ENCODE results near the gene ARHGAP20.

Gene ARHGAP20

DNA sequence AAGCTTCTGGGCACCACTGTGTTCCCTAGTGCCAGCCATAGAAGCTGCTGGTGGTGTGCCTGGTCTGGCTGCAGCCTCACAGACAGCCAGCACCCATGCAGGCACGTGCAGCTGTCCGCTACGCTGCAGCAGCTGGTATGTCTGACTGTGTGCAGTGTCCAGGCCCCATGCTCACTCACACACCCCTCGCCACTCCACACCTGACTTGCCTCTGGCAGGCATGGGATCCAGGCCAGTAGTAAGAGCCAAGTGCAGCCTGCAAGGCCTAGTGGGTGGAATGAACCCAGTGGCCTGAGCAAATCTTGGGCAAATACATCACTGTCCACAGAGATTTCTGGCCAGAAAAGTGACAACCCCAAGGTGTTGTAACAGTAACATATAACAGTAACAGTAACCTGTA is 111.9 kb downstream of the ARHGAP20 start:
- no peak for DNase-seq

DNA sequence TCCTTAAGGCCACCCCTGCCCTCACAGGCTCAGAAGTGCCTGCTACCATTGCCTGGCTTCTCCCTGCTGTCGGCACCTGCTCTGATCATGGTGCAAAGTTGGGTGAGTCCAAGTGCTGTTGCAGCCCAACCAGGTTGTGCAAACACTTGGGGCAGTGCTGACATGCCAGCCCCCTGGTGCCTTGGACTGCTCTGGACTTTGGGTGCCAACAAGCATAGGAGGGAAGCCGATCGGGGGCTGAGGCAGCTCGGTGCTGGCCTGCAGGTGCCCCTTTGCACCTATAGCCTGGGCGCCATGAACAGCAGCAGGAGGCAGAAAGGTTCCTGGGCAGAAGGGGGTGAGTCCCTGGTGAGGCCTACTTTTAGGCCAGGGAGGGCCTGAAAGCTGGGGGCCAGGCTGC is 113.0 kb downstream of the ARHGAP20 start:
- DNase-seq = no peak

DNA sequence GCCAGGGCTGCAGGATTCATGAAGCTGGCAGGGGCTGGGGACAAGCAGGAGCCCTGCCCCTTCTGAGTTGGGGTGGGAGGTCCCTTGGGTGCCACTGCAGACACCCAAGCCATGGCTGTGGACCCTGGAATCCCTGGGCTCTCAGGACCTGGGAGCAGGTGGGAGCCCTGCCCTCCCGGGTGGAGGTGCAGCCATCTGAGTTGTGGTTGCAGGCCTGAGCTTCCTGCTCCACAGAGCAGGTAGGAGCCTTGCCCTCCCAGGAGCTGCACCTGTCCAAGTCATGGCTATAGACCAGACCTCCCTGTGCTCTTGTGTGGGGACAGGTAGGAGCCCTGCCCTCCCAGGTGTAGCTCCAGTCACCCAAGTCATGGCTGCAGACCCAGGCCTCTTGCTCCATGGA is 113.5 kb downstream of the ARHGAP20 start:
- DNase-seq = no peak

DNA sequence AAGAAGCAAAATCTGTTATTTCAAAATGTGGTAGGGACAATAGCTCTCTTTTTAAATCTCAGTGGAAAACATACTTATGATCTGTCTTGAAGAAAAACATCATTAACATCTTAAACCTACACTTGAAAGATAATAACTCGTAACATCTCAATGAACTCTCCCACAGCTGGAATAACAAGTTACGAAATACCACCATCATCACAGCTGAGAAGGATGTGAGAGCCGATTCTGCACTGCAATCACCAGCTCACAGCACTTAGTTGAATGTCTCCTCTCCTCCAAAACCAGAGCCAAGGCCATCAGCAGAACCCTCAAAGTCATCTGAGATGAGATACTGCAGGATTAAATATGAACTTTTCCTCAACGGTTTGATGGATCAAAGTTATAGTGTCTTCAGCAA is 124.3 kb downstream of the ARHGAP20 start:
- DNase-seq = no peak

DNA sequence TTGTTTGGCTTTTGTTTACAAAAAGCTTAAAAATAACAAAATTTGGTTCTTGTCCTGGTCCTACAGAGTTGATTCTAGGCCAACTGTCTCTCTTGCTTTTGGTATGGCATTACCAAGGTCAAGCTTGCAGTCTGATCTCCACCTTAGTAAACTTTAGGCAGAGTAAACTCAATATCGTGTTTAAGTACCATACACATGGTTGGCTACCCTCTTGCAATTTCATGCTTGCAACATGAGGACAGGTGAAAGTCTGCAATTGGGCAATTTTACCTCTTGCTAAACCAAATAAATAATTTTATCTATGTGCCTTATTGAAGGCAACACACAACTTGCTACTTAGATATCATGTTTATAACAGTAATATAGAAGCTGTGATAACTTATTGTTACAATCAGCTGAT is 125.1 kb downstream of the ARHGAP20 start:
- no peak for DNase-seq

DNA sequence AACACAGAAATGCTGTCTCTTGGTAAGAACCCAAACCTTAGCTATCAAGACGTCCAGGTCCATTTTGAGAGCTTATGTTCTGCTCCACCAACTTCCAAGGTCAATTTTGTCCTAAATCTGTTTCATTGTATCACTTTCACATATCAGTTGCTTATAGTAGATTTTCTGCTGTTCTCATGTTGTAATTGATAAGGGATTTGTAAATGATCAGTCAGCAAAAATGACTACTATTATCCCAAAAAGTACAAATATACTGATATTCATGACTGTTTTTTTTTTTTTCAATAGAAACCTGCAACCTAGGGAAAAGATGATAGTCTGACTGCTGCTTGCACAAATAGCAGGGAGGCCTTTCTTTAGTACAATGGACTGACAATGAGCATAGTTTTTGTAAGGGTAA is 128.1 kb downstream of the ARHGAP20 start:
- no peak for DNase-seq

- DNase-seq = no peak
Observed at GRCh38 chr11:110582728-110583432, 129.4 kb downstream of the ARHGAP20 start.

DNA sequence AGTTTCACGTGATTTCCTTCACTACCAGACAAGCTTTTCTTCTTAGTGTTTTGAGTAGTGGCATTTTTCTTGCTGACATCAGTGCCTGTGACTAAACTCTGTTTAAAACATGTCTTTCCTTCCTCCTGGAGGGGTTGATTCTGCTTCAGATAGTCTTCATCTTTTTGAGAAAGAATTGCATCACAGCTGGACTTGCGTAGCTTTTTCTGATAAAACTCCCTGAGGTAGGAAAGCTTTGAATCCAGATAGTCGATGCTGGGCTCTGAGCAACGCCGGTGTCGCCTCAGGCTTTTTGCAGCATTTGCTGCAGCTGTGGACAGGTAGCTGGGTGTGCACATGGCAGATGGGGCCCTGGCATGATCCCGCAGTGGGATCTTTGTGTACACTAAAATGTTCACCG is 131.7 kb downstream of the ARHGAP20 start:
- DNase-seq = no peak

DNA sequence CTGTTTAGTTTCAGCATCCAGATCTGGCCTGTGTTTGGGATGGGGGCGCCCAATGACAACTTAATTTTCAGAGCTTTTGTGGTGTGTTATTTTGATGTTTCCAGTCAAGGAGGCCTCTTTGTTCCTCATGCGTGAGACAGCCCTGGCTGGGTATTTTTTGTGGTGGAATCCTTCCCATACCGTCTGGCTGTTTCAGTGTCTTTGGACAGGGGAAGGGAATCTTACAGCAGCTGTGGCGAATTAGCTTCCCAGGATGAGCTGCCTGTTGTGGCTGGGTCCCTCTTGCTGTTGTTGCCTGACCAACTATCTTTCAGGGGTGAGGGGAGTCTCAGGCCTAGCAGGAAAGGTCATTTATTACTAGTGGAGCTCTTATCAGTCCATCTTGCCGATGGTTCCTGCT is 138.8 kb downstream of the ARHGAP20 start:
- DNase-seq = no peak

- peak in 2 of 3 donors; percentile 61 to 73 for DNase-seq
Observed at GRCh38 chr11:110571081-110571720, 141.0 kb downstream of the ARHGAP20 start.

GRCh38 chr11:110566577-110566976 is 145.7 kb downstream of the ARHGAP20 start:
- DNase-seq = no peak

DNA sequence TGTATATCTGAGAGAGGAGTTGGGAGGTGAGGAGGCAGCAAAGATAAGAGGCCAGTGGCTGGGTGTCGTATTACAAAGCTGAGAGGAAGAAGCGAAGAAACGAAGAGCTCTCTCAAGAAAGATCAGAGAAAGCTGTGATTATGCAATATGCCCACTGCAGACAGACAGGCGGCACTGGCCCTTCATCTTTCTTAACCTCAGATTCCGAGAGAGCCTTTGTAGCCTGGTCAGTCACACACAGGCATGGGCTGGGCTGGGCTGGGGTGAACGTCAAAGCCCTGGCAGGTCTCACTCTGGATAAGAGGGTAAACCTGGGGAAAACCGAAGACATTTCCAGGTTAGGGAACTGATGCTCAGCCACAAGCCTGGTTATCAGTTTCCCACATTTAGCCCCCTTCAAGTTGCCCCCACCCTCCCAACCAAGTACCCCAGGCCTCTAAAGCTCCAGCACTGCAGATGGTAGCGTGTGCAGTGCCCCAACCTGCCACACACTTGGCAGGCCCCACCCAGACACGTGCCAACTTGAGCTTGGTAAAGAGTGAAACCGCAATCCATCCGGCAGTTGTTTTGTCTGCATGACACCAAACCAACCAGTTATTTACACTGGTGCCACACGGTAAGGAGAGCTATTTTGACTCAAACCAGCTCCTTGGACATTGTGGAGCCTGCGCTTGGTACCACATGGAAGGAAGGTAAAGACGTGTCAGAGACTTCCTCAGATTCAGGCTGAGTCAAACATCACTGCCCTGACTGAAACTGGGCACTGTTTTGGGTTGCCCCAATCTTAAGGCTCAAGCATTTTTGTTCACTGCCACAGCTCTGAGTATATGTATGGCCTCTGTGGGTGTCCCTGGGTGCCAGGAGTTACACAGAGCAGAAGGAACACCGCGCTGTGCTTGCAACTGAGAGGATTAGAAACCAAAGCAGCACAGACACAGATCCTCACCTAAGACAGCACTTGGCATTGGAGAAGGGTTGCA is 146.6 kb downstream of the ARHGAP20 start:
- DNase-seq = no peak

GRCh38 chr11:110564676-110565356 is 147.4 kb downstream of the ARHGAP20 start:
- no peak for DNase-seq

DNA sequence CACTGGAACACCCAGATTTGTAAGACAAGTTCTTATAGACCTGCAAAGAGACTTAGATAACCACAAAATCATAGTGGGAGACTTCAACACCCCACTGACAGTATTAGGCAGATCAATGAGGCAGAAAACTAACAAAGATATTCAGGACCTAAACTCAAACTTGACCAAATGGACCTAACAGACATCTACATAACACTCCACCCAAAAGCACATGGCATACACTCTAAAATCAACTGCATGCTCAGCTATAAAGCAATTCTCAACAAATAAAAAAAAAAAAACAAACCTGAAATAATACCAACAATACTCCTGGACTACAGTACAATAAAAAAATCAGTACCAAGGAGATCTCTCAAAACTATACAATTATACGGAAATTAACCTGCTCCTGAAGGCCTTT is 167.5 kb downstream of the ARHGAP20 start:
- no peak for DNase-seq

DNA sequence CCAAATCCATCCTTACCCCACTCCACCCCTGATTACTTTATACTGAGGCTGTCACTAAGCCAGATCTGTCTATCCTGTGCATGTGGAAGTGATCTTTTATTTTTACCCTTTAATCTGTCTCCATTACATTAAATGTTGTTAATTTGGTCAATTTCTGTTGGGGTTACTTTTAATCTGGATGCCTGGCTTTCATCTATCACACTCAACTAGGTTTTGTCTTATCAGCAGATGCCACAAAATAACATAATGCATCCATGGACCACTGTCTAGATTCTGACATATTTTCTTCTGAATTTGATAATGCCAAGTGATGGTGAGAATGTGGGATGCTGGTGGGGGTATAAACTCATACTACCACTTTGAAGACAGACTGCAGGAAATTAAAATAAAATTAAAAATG is 174.1 kb downstream of the ARHGAP20 start:
- DNase-seq = no peak

DNA sequence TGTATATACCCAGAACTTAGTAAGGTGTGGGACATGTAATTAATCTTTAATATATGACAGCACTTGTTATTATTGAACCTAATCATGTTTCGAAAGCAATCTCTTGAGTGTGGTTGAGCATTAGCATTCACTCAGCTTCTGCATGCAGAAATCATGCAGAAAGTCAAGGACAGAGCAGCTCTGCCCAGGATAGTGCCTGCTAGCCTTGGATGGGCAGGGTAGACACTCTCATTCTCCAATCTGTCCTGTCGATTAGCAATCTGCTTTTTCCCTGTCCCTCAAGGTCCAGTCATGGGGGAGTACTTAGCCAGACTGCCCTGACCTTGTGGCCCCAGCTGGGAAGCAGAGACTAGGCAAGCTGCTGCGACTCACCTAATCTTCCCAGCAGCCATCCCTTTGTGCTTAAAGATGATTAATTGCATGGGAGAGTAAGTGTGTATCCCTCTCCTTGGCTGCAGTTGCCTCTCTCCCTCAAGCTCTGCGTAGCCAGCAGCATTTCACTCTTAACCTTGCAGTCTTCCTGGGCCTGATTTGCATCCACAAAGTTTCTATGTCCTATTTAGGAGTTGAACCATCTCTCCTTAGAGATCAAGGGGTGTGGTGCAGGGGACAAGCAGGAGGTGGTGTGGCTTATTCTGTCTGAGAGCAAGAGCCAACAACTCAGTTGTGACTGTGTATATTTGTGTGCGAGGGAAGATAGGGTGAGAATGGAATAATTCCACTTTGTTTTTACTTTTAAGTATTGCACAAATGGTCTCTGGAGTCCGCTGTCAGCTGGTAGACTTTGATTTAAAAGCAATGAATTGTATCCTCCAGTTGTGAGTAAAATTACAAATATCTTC is 181.1 kb downstream of the ARHGAP20 start:
- DNase-seq = peak in 2 of 3 donors; percentile 7 to 9

GRCh38 chr11:110529043-110529442 is 183.2 kb downstream of the ARHGAP20 start:
- peak; percentile 64 to 80 (median 71) for DNase-seq

DNA sequence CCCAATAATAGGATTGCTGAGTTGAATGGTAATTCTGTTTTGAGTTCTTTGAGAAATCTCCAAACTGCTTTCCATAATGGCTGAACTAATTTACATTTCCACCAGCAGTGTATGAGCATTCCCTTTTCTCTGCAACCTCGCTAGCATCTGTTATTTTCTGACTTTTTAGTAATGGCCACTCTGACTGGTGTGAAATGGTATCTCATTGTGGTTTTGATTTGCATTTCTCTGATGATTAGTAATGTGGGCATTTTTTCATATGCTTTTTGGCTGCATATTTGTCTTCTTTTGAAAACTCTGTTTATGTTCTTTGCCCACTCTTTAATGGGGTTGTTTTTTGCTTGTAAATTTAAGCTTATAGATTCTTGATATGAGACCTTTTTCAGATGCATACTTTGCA is 185.1 kb downstream of the ARHGAP20 start:
- DNase-seq = no peak

Measured in suppressor macrophage treated with lipopolysaccharide for 1 hour (primary cell).